ENCODE results near the gene CRYGS.

- no peak for TF ChIP-seq EZH2 (IDR thresholded peaks at IDR 0.05; ENCODE audit: insufficient read depth, poor library complexity, severe bottlenecking)
- no peak for TF ChIP-seq EZH2phosphoT487 (IDR thresholded peaks at IDR 0.05; ENCODE audit: insufficient read depth, low read depth)
Measured at GRCh38 chr3:186493525-186494255, 50.5 kb downstream of the CRYGS start.
